SW 1271 (cell line): ENCODE results near the gene MRPS26.
"Not testable (repeated sequence)": the region's sequence is repeated elsewhere in the genome, so short reads cannot be mapped to it uniquely, and the experiment has no call there.

Experiments used
- DNase-seq, 2 experiments: peaks; one replicate each; lab custom pipeline; 2025; lab: John Stamatoyannopoulos, UW

Gene MRPS26

DNA sequence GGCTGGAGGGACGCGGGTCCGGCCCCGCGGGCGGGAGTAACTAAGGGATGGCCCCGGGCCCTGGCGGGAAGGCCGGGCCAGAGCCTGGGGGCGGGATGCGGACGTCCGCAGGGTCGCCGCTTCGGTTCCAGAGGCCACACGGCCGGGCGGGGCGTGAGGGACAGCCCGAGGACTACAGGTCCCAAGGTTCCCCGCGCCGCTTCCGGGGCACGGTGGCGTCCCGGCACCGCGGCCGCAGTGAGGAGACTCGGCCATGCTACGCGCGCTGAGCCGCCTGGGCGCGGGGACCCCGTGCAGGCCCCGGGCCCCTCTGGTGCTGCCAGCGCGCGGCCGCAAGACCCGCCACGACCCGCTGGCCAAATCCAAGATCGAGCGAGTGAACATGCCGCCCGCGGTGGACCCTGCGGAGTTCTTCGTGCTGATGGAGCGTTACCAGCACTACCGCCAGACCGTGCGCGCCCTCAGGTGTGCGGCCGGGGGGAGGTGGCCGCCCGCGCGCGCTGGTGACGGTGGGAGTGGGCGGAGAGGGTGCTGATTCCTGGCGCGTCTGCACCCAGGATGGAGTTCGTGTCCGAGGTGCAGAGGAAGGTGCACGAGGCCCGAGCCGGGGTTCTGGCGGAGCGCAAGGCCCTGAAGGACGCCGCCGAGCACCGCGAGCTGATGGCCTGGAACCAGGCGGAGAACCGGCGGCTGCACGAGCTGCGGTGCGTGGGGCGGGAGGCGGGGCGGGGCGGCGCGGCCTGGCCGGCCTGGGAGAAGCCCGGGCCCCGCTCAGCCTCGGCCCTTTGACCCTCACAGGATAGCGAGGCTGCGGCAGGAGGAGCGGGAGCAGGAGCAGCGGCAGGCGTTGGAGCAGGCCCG is at the start of gene MRPS26:
MRPS26 (plus strand) TSS at position 237 of the 861 bp plus-strand sequence; CDS start at position 254, 17 bp downstream.
- DNase-seq, result peak; percentile 72 to 90

GRCh38 chr20:2998728-2999127 is 47.1 kb upstream of the MRPS26 start:
- DNase-seq, result no peak

GRCh38 chr20:3000852-3001523 is 44.9 kb upstream of the MRPS26 start:
- peak; percentile 41 to 86 for DNase-seq

DNA sequence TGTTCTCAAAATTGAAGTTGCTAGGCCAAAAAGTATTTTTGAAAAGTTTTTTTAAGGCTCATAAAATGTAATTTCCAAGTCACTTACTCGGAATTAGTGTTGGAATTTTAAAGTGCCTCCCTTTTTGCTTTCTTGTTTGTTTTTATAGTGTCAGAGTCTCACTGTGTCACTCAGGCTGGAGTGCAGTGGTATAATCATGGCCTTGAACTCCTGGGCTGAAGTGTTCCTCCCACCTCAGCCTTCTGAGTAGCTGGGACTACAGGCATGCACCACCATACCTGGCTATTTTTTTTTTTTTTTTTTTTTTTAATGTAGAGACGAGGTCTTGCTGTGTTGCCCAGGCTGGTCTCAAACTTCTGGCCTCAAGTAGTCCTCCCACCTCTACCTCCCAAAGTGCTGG is 42.4 kb upstream of the MRPS26 start:
- no peak for DNase-seq

DNA sequence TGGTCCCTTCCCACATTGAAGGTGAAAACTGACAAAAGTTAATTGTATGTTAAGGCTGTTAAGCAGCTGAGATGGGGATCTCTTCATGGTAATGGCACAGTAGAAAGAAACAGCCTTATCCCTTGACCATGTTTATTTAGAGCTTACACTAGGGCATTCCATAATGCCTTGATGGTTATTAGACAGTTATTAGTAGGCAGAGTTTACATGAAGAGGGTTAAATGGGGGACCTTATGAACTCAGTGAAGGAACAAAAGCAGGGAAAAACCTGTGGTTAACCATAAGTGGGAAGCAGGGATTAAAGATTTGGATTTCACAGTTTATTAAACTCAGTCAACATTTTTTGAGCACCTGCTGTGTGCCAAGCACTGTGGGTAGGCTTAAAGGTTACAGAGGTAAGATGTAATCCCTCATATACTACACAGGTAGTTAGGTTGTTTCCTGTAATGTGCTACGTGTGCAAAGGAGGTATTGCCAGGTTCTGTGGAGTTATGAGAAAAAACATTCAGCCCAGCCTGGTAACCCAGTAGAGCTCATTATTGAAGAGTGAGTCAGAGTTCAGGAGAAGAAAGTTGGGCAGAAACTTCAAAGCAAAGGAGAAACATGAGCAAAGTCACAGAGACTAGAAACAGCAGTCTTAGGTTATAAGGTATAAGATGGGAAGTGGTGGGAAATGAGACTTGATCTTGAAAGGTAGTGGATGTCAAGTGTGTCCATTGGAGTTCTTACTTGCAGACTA is 34.7 kb upstream of the MRPS26 start:
- DNase-seq, result peak in 1 of 2 experiments; percentile 10

DNA sequence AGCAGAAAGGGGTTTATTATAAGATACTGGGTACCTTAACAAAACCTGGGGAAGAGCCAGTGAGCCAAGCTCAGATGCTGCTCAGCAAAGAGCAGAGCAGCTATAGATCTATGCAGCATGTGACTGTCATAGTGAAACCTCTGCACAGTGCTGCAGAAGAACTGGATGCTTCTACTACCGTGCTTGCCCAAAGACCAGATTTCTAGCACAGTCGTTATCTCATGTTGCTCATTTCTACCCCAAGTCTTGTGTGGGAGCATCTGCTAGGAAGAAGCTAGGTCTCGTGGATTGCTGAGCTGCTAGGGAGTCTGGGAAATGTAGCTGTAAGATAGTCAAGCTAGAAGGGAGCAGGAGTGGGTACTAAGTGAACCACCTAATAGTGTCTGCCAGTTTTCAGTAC is 34.1 kb upstream of the MRPS26 start:
- DNase-seq, result no peak

DNA sequence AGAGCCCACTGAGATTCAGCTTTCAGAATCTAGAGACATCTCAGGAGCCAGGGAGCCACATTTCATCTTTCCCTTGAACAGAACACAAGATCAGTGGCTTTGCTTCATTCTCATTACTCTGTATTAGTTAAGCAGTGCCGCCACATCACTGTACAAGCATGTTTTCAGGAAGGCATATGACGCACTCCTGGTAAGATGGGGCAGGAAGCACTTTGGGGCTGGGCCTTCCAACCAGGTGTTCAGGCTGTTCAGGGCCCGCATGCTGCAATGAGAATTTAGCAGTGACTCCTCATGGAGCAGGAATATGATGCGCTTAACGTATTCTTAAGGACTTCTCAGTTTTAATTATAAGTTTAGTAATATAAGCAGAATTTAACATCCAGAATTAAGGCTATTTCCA is 32.1 kb upstream of the MRPS26 start:
- DNase-seq, result no peak

DNA sequence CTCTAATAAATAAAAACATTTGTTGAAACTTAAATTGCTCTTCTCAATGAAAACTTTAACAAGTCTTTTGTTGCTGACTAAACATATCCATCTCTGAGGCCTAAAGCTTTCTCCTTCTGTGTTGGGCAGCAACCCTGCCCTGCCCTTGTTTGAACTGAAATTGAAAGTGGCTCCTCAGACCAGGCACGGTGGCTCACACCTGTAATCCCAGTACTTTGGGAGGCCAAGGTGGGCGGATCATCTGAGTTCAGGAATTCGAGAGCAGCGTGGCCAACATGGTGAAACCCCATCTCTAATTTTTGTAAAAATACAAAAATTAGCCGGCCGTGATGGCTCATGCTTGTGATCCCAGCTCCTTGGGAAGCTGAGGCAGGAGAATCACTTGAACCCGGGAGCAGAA is 31.7 kb upstream of the MRPS26 start:
- no peak for DNase-seq

- no peak for DNase-seq
Measured at GRCh38 chr20:3014662-3015061, 31.2 kb upstream of the MRPS26 start.

GRCh38 chr20:3015302-3015701 is 30.6 kb upstream of the MRPS26 start:
- not testable (repeated sequence) for DNase-seq

- no peak for DNase-seq
Measured at GRCh38 chr20:3021327-3021726, 24.5 kb upstream of the MRPS26 start.

- DNase-seq, result no peak
Measured at GRCh38 chr20:3021777-3022176, 24.1 kb upstream of the MRPS26 start.

DNA sequence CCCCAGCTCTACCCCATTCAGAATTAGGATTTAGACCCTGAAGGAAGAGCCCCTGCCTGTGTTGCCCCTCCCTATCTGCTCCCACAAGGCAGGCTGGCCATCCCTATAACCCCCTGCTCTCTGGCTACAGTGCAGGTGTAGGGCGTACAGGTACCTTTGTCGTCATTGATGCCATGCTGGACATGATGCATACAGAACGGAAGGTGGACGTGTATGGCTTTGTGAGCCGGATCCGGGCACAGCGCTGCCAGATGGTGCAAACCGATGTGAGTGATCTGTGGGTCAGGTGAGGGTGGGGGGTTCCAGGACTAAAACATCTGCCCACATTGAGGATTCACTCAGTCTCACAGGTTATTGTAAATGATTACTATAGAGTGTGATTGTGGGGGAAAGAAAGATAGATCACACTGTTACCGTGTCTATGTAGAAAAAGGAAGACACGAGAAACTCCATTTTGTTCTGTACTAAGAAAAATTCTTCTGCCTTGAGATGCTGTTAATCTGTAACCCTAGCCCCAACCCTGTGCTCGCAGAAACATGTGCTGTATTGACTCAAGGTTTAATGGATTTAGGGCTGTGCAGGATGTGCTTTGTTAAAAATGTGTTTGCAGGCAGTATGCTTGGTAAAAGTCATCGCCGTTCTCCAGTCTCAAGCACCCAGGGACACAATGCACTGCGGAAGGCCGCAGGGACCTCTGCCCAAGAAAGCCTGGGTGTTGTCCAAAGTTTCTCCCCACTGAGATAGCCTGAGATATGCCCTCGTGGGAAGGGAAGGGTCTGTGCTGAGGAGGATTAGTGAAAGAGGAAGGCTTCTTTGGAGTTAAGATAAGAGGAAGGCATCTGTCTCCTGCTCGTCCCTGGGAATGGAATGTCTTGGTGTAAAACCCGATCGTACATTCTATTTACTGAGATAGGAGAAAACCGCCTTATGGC is 23.0 kb upstream of the MRPS26 start:
- DNase-seq, result not testable (repeated sequence)

DNA sequence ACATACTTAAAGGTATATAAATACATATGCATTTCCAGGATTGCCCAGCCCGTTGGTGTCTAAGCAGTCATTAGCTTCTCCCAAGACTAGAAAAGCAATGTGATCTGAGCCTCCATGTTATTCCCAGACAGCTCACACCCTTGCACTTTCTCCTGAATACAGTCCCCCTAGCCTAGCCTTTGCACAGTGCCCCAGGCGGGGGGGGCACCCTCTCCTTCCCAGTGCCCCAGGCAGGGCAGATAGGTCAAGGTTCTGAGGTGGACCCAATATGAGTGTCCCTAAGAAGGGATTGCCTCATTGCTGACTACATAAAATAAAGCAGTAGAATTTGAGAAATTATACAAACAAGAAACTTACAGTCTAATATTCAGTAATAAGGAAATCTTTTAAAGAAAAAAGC is 17.9 kb upstream of the MRPS26 start:
- no peak for DNase-seq

GRCh38 chr20:3031524-3032147 is 14.2 kb upstream of the MRPS26 start:
- DNase-seq, result no peak

- DNase-seq, result no peak
Measured at GRCh38 chr20:3032624-3033023, 13.2 kb upstream of the MRPS26 start.

- no peak for DNase-seq
Measured at GRCh38 chr20:3037654-3038053, 8.2 kb upstream of the MRPS26 start.

- DNase-seq, result no peak
Measured at GRCh38 chr20:3038454-3038853, 7.4 kb upstream of the MRPS26 start.

- DNase-seq, result no peak
Measured at GRCh38 chr20:3039426-3039825, 6.4 kb upstream of the MRPS26 start.

GRCh38 chr20:3040086-3040485 is 5.8 kb upstream of the MRPS26 start:
- no peak for DNase-seq

DNA sequence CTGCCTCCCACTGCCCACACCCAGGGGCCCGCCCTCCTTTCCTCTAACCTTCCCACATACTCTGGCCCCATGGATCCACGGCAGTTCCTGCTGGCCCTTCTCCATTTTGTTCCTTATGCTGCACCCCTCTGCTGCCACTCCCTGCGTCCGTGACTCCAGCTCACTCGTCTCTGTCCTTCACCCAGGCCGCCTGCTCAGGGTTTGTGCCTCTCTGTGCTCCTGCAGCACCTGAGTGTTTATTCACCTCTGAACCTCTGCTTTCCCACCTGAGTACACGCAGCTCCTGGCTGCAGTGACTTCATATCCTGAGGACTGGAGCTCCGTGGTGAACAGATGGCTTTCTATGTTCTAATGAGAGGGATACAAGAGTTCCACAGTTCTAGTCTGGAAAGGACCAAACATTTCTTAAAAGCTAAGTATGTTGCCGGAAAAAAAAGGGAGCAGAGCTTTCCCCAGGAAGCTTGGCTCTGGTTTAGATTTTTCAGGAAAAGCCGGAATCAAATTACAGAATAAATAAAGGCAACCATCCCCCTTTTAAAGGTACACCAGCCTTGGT is 3.9 kb upstream of the MRPS26 start:
- DNase-seq, result no peak
